Cardiac muscle cell (in vitro differentiated cells and primary cell): ENCODE results near the gene LMAN1L. TPM values are rescaled to one million over a fixed set of nuclear protein-coding genes. Genes with fewer than 3 reads are reported as not detected.

Source experiments
- DNase-seq, 2 donors: peaks; one replicate each; pipeline versions ENCODE4 v3.0.0 to v3.0.0-alpha.2; 2010 to 2017; ENCODE audit warnings: low read depth in 1 of 2, low spot score in 1 of 2
- H3K27ac ChIP-seq: fragments of 200-600 bp; sonication (generic); 2 replicates; pipeline ENCODE4 v1.5.1; 2016
- H3K27me3 ChIP-seq: fragments of 200-600 bp; sonication (generic); 2 replicates; pipeline ENCODE4 v1.6.0; 2016; ENCODE audit warnings: control low read depth
- H3K36me3 ChIP-seq: fragments of 200-600 bp; sonication (generic); 2 replicates; pipeline ENCODE4 v1.5.1; 2016; ENCODE audit warnings: control low read depth
- H3K4me1 ChIP-seq: fragments of 200-600 bp; sonication (generic); 2 replicates; pipeline ENCODE4 v1.8.1; 2017; ENCODE audit warnings: low read depth, mild to moderate bottlenecking, mixed run types
- H3K4me3 ChIP-seq: fragments of 200-600 bp; sonication (generic); 2 replicates; pipeline ENCODE4 v1.5.1; 2016; ENCODE audit warnings: mild to moderate bottlenecking
- H3K9me3 ChIP-seq: fragments of 200-600 bp; sonication (generic); 2 replicates; pipeline ENCODE4 v1.5.1; 2017; ENCODE audit warnings: low read depth, mild to moderate bottlenecking, control low read depth
- CTCF ChIP-seq: IDR thresholded peaks from 2 replicates; pipeline ENCODE4 v1.5.1; 2012; ENCODE audit warnings: low read depth, mild to moderate bottlenecking, low read length
- polyA plus RNA-seq: library from polyadenylated mRNA; unstranded; fragments of >200 nt; fragmentation: Nextera tagmentation; extraction: Ambion mirVana; gene quantifications from 2 replicates; pipeline ENCODE4 v1.2.1, GENCODE V29; 2016
- total RNA-seq: library from RNA; depleted of rRNA; stranded (reverse); fragments of >200 nt; gene quantifications from 2 replicates; pipeline ENCODE4 v1.2.3, GENCODE V29; 2016

Gene LMAN1L
- total and polyA plus RNA-seq, 2 experiments from 2014 or later, result not detected

GRCh38 chr15:74829991-74830390, 17.4 kb downstream of the LMAN1L start:
- H3K27me3 ChIP-seq, result peaks cover 35% of the 10 kb centered on the region
- no peak for DNase-seq
- H3K36me3 ChIP-seq, result no peaks in the 10 kb centered on the region
- H3K27ac ChIP-seq, result no peak overlapping the region
- H3K4me3 ChIP-seq, result no peak overlapping the region
- no peaks in the 10 kb centered on the region for H3K9me3 ChIP-seq
- TF ChIP-seq CTCF, result no peak
- peaks cover 4% of the 10 kb centered on the region for H3K4me1 ChIP-seq

GRCh38 chr15:74830868-74831267, 18.2 kb downstream of the LMAN1L start:
- H3K9me3 ChIP-seq, result no peaks in the 10 kb centered on the region
- H3K4me1 ChIP-seq, result peaks cover 4% of the 10 kb centered on the region
- TF ChIP-seq CTCF, result no peak
- no peaks in the 10 kb centered on the region for H3K36me3 ChIP-seq
- H3K27ac ChIP-seq, result no peak overlapping the region
- H3K4me3 ChIP-seq, result no peak overlapping the region
- DNase-seq, result no peak
- peaks cover 26% of the 10 kb centered on the region for H3K27me3 ChIP-seq

- Histone ChIP-seq H3K9me3 (no peaks in the 10 kb centered on the region), H3K36me3 (no peaks in the 10 kb centered on the region), H3K4me1 (peaks cover 4% of the 10 kb centered on the region), H3K27ac (no peak overlapping the region), H3K27me3 (peaks cover 19% of the 10 kb centered on the region), H3K4me3 (no peak overlapping the region)
- no peak for DNase-seq
- TF ChIP-seq CTCF, result no peak
These were observed 19.3 kb downstream of the LMAN1L start for GRCh38 chr15:74831813-74832495.

- peaks cover 10% of the 10 kb centered on the region for H3K27me3 ChIP-seq
- no peak for TF ChIP-seq CTCF
- no peak overlapping the region for H3K27ac ChIP-seq
- no peak for DNase-seq
- no peak overlapping the region for H3K4me3 ChIP-seq
- no peaks in the 10 kb centered on the region for H3K9me3 ChIP-seq
- peaks cover 4% of the 10 kb centered on the region for H3K4me1 ChIP-seq
- no peaks in the 10 kb centered on the region for H3K36me3 ChIP-seq
These were observed 20.2 kb downstream of the LMAN1L start for GRCh38 chr15:74832826-74833225.

GRCh38 chr15:74833376-74834107, 20.9 kb downstream of the LMAN1L start:
- Histone ChIP-seq H3K4me3 (no peak overlapping the region), H3K4me1 (peaks cover 4% of the 10 kb centered on the region), H3K36me3 (no peaks in the 10 kb centered on the region), H3K27me3 (peaks cover 3% of the 10 kb centered on the region), H3K27ac (no peak overlapping the region), H3K9me3 (no peaks in the 10 kb centered on the region)
- no peak for DNase-seq
- no peak for TF ChIP-seq CTCF
